PFSK-1 (cell line): ENCODE results near the gene ZNF227.

ENCODE experiments used
- SIN3A ChIP-seq: IDR thresholded peaks from 2 replicates; pipeline ENCODE4 v1.6.1; 2012; ENCODE audit warnings: mild to moderate bottlenecking, low read length, moderate library complexity, borderline replicate concordance; ENCODE audit not compliant: insufficient read depth
- TF ChIP-seq, protein P1 (sequence below), 2 experiments: IDR thresholded peaks; 2 replicates each; pipeline versions ENCODE4 v1.6.1 to v1.8.0; 2011 to 2012; ENCODE audit warnings: low read depth in 2 of 2, low read length in 2 of 2, control low read depth in 1 of 2, inconsistent platforms in 1 of 2, mild to moderate bottlenecking in 1 of 2, moderate library complexity in 1 of 2; ENCODE audit not compliant: insufficient read depth in 1 of 2

DNA sequence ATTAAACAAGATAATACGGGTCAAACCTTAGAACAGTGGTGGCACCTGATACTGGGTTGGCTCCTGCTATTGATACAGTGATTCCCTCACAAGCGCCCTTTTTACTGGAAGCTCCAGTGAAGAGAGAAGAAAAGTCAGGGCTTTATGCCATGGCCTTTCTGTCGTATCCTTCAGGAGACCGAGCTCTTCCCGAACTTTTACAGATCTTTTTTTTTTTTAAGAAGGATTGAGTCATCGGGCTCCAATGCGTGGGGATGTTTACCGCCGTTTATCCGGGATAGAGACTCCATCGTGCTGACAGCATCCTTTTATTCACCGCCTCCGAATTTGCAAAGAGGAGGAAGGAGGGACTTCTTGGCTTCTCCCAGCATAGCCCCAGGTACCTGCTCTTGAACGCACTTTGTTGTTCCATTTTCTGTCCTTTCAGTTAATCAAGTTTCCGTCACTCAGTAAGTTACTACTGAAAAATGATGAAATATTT lies 574 bp downstream of the ZNF227 start:
- no peak for TF ChIP-seq SIN3A
- TF ChIP-seq, protein P1, sequence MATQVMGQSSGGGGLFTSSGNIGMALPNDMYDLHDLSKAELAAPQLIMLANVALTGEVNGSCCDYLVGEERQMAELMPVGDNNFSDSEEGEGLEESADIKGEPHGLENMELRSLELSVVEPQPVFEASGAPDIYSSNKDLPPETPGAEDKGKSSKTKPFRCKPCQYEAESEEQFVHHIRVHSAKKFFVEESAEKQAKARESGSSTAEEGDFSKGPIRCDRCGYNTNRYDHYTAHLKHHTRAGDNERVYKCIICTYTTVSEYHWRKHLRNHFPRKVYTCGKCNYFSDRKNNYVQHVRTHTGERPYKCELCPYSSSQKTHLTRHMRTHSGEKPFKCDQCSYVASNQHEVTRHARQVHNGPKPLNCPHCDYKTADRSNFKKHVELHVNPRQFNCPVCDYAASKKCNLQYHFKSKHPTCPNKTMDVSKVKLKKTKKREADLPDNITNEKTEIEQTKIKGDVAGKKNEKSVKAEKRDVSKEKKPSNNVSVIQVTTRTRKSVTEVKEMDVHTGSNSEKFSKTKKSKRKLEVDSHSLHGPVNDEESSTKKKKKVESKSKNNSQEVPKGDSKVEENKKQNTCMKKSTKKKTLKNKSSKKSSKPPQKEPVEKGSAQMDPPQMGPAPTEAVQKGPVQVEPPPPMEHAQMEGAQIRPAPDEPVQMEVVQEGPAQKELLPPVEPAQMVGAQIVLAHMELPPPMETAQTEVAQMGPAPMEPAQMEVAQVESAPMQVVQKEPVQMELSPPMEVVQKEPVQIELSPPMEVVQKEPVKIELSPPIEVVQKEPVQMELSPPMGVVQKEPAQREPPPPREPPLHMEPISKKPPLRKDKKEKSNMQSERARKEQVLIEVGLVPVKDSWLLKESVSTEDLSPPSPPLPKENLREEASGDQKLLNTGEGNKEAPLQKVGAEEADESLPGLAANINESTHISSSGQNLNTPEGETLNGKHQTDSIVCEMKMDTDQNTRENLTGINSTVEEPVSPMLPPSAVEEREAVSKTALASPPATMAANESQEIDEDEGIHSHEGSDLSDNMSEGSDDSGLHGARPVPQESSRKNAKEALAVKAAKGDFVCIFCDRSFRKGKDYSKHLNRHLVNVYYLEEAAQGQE (IDR thresholded peaks at IDR 0.05; ENCODE audit: insufficient read depth in 1 of 2, low read depth in 2 of 2, low read length in 2 of 2) = no peak
